MM.1S (cell line): ENCODE measurements around the gene COL5A2.

ENCODE experiments used
- DNase-seq: peaks from one replicate; pipeline ENCODE4 v3.0.0-alpha.2; 2015
- H2AFZ ChIP-seq: fragments of 300-600 bp; sonication (generic); 2 replicates; pipeline ENCODE4 v1.6.0; 2016; ENCODE audit warnings: antibody characterized with exemption, low read length
- H3F3A ChIP-seq: fragments of 300-600 bp; sonication (generic); 2 replicates; pipeline ENCODE4 v1.6.1; 2016; ENCODE audit warnings: mild to moderate bottlenecking, antibody characterized with exemption, low read length, moderate library complexity, mixed read lengths; ENCODE audit not compliant: insufficient read depth
- H3K27ac ChIP-seq: fragments of 300-600 bp; sonication (generic); 2 replicates; pipeline ENCODE4 v1.5.1; 2016; ENCODE audit warnings: mild to moderate bottlenecking, low read length
- H3K27me3 ChIP-seq: fragments of 300-600 bp; sonication (generic); replicated peaks from 2 replicates; pipeline ENCODE4 v1.6.0; 2016; ENCODE audit warnings: low read length; ENCODE audit not compliant: insufficient read depth
- H3K36me3 ChIP-seq: fragments of 300-600 bp; sonication (generic); replicated peaks from 2 replicates; pipeline ENCODE4 v1.6.1; 2016; ENCODE audit warnings: mild to moderate bottlenecking, low read length, mixed read lengths; ENCODE audit not compliant: insufficient read depth
- H3K4me1 ChIP-seq: fragments of 300-600 bp; sonication (generic); 2 replicates; pipeline ENCODE4 v1.6.1; 2016; ENCODE audit warnings: low read length, mixed read lengths
- H3K4me2 ChIP-seq: fragments of 300-600 bp; sonication (generic); 2 replicates; pipeline ENCODE4 v1.6.0; 2016; ENCODE audit warnings: low read depth, low read length
- H3K4me3 ChIP-seq: fragments of 300-600 bp; sonication (generic); 2 replicates; pipeline ENCODE4 v1.5.1; 2016; ENCODE audit warnings: low read length, mixed read lengths
- H3K79me2 ChIP-seq: fragments of 300-600 bp; sonication (generic); 2 replicates; pipeline ENCODE4 v1.6.1; 2016; ENCODE audit warnings: mixed run types, low read length, mixed read lengths
- H3K9ac ChIP-seq: fragments of 300-600 bp; sonication (generic); 2 replicates; pipeline ENCODE4 v1.6.1; 2016; ENCODE audit warnings: low read length, mixed read lengths
- H3K9me2 ChIP-seq: fragments of 300-600 bp; sonication (generic); replicated peaks from 2 replicates; pipeline ENCODE4 v1.6.1; 2016; ENCODE audit warnings: mild to moderate bottlenecking, low read length, mixed read lengths; ENCODE audit not compliant: insufficient read depth
- H3K9me3 ChIP-seq: fragments of 300-600 bp; sonication (generic); replicated peaks from 2 replicates; pipeline ENCODE4 v1.6.1; 2016; ENCODE audit warnings: mild to moderate bottlenecking, low read length, mixed read lengths; ENCODE audit not compliant: insufficient read depth
- H4K20me1 ChIP-seq: fragments of 300-600 bp; sonication (generic); 2 replicates; pipeline ENCODE4 v1.6.1; 2016; ENCODE audit warnings: mild to moderate bottlenecking, low read length, moderate library complexity, mixed read lengths; ENCODE audit not compliant: insufficient read depth
- EZH2 ChIP-seq: fragments of 300-600 bp; sonication (generic); optimal IDR thresholded peaks from 2 replicates; pipeline ENCODE3; 2017; ENCODE audit warnings: low read depth, mild to moderate bottlenecking, antibody characterized with exemption, low read length, mixed read lengths
- EZH2phosphoT487 ChIP-seq: fragments of 300-600 bp; sonication (generic); IDR thresholded peaks from 2 replicates; pipeline ENCODE4 v1.6.1; 2018; ENCODE audit warnings: antibody characterized with exemption, low read length
- TF ChIP-seq, protein P1 (sequence below): fragments of 300-600 bp; sonication (generic); IDR thresholded peaks from 2 replicates; pipeline ENCODE4 v1.5.1; 2016; ENCODE audit warnings: antibody characterized with exemption, low read length, mixed read lengths

Gene COL5A2

DNA sequence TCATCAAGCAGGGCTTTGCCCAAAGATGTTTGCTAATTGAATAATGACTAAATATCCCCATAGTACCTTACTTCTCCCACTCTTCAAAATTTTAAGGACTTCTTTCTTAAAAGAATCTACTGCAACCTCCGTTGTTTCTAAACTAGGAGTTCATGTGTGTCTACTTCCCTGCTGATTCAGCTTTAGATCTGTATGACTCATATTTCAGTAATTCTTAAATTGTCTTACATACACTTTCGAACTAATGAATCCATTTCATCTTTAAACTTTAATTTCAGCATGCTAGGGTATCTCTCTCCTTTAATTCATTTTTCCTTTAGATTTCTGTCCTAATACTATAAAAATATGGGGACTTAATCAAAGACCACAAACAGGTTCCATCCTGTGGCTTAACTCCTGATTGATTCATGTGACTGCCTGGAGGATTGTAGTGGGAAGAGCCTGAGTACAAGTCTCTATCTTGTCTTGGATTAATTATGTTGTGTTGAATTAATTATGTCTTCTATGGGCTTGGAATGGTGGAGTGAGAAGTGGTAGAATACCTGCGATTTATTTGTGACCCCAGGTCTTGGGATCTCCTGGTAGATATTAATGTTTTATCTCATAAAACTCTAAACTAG lies 24.9 kb upstream of the COL5A2 start:
- Histone ChIP-seq H3K27ac (no peak overlapping the region), H3K36me3 (no peaks in the 10 kb centered on the region), H3K27me3 (no peaks in the 10 kb centered on the region), H3K9ac (no peak overlapping the region), H4K20me1 (no peaks in the 10 kb centered on the region), H3K4me1 (peaks cover 6% of the 10 kb centered on the region; the same call in 1 of the 2 replicates), H3K9me3 (no peaks in the 10 kb centered on the region), H3K4me2 (peak overlapping the region; percentile 21; the same call in 1 of the 2 replicates), H3F3A (no peaks in the 10 kb centered on the region), H3K4me3 (no peak overlapping the region; the same call in 1 of the 2 replicates), H3K9me2 (no peaks in the 10 kb centered on the region), H3K79me2 (no peaks in the 10 kb centered on the region), H2AFZ (peak overlapping the region; percentile 28; the same call in 1 of the 2 replicates)
- TF ChIP-seq EZH2phosphoT487 (no peak), EZH2 (no peak)
- TF ChIP-seq, protein P1, sequence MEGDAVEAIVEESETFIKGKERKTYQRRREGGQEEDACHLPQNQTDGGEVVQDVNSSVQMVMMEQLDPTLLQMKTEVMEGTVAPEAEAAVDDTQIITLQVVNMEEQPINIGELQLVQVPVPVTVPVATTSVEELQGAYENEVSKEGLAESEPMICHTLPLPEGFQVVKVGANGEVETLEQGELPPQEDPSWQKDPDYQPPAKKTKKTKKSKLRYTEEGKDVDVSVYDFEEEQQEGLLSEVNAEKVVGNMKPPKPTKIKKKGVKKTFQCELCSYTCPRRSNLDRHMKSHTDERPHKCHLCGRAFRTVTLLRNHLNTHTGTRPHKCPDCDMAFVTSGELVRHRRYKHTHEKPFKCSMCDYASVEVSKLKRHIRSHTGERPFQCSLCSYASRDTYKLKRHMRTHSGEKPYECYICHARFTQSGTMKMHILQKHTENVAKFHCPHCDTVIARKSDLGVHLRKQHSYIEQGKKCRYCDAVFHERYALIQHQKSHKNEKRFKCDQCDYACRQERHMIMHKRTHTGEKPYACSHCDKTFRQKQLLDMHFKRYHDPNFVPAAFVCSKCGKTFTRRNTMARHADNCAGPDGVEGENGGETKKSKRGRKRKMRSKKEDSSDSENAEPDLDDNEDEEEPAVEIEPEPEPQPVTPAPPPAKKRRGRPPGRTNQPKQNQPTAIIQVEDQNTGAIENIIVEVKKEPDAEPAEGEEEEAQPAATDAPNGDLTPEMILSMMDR, result no peak
- DNase-seq, result peak; percentile 9

DNA sequence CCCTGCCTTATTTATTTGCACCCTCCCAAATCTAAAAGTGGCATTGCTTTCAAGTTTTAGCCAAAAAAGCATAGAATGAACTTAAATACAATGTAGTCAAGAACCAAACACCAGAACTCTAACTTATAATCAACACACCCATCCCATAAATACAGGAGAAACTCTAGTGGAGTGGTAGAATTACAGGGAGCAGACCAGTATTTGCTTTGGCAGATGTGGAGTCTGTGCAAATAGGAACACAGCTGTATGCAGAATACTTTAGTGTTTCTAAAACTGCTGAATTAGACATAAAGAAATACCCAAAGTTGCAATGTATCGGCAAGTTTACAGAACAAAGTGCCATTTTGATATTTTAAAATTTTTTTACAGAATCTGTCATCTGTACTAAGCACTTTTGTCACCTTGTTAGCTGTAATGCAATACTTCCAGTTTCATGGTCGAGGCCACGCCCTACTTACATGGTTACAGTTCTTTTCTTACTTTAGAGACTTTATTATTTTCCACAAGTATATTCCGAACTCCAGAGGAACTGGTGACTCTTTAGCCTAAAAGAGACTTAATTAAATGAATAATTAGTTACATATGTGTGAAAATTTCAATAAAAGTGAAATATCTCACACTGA lies 23.7 kb upstream of the COL5A2 start:
- no peak for TF ChIP-seq EZH2phosphoT487
- TF ChIP-seq, protein P1, result no peak
- no peak for TF ChIP-seq EZH2
- Histone ChIP-seq H3K27ac (no peak overlapping the region), H3K27me3 (no peaks in the 10 kb centered on the region), H3K4me3 (no peak overlapping the region), H3K79me2 (no peaks in the 10 kb centered on the region), H3K9ac (no peak overlapping the region), H3K9me2 (no peaks in the 10 kb centered on the region), H3K9me3 (no peaks in the 10 kb centered on the region), H3F3A (no peaks in the 10 kb centered on the region), H4K20me1 (no peaks in the 10 kb centered on the region), H3K36me3 (no peaks in the 10 kb centered on the region), H3K4me2 (no peak overlapping the region), H2AFZ (no peak overlapping the region), H3K4me1 (peaks cover 6% of the 10 kb centered on the region; the same call in 1 of the 2 replicates)
- DNase-seq, result peak; percentile 11

DNA sequence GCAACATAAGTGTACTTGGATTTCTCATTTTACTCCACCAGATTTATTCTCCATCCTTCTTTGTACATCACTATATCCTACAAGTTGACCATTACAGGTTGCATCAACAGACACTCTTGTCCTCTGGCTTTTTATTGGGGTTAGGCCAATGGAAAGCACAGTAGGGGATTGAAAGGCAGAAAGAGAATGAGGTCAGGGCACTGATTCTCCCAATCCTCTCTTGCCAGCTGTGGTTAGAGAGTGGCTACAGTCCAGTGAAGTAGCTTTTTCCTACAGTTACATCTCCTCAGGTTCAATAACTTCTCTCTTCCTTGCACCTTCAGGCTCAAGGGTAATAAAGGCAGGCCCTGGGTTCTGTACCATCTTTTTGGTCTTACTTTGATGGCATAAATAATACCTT lies 20.2 kb upstream of the COL5A2 start:
- Histone ChIP-seq H3F3A (no peaks in the 10 kb centered on the region), H3K36me3 (no peaks in the 10 kb centered on the region), H3K27me3 (no peaks in the 10 kb centered on the region), H3K4me2 (no peak overlapping the region), H4K20me1 (no peaks in the 10 kb centered on the region), H3K79me2 (no peaks in the 10 kb centered on the region), H3K4me3 (no peak overlapping the region), H3K4me1 (peaks cover 6% of the 10 kb centered on the region; the same call in 1 of the 2 replicates), H3K9me3 (no peaks in the 10 kb centered on the region), H3K27ac (no peak overlapping the region), H2AFZ (no peak overlapping the region), H3K9me2 (no peaks in the 10 kb centered on the region), H3K9ac (no peak overlapping the region)
- DNase-seq, result no peak
- no peak for TF ChIP-seq EZH2phosphoT487
- TF ChIP-seq, protein P1, result no peak
- no peak for TF ChIP-seq EZH2
